CD4-positive, alpha-beta T cell (primary cell): ENCODE results near the gene NMU. TPM values are rescaled to one million over a fixed set of nuclear protein-coding genes. Genes with fewer than 3 reads are reported as not detected.

Experiments used
- total RNA-seq, 174 experiments: library from RNA in 2 of 174; stranded (reverse) in 2 of 174; gene quantifications; one replicate each; pipeline ENCODE4 v1.2.3 and lab custom pipeline; 2021 to 2026

Gene NMU
- total RNA-seq, 2 experiments from 2014 or later = not detected

Other genes with a start within 250 kb of the NMU start
- 10 to 100 TPM; 44.8 to 46.0 TPM for gene TMEM165, start 240.3 kb downstream of the NMU start, total RNA-seq
- gene CLOCK, start 89.4 kb downstream of the NMU start, total RNA-seq = 1 to 10 TPM; 4.9 to 5.6 TPM
- gene PDCL2, start 44.1 kb downstream of the NMU start, total RNA-seq = not detected
- gene EXOC1L, start 183.5 kb upstream of the NMU start, total RNA-seq = not detected
- gene EXOC1, start 217.3 kb upstream of the NMU start, total RNA-seq = 10 to 100 TPM; 15.2 to 15.7 TPM